GM18907 (cell line): ENCODE data around the gene MGAT1.
A peak's percentile ranks its signal among the peaks of the same experiment; 100 is the strongest.
"Not testable (repeated sequence)": the region's sequence is repeated elsewhere in the genome, so short reads cannot be mapped to it uniquely, and the experiment has no call there.

Experiments used
- ATAC-seq: cut with Tn5 transposase; IDR thresholded peaks from one replicate; pipeline ENCODE4 v1.9.1; 2021; ENCODE audit warnings: mild to moderate bottlenecking, moderate library complexity; ENCODE audit not compliant: unreplicated experiment

The MGAT1 gene

DNA sequence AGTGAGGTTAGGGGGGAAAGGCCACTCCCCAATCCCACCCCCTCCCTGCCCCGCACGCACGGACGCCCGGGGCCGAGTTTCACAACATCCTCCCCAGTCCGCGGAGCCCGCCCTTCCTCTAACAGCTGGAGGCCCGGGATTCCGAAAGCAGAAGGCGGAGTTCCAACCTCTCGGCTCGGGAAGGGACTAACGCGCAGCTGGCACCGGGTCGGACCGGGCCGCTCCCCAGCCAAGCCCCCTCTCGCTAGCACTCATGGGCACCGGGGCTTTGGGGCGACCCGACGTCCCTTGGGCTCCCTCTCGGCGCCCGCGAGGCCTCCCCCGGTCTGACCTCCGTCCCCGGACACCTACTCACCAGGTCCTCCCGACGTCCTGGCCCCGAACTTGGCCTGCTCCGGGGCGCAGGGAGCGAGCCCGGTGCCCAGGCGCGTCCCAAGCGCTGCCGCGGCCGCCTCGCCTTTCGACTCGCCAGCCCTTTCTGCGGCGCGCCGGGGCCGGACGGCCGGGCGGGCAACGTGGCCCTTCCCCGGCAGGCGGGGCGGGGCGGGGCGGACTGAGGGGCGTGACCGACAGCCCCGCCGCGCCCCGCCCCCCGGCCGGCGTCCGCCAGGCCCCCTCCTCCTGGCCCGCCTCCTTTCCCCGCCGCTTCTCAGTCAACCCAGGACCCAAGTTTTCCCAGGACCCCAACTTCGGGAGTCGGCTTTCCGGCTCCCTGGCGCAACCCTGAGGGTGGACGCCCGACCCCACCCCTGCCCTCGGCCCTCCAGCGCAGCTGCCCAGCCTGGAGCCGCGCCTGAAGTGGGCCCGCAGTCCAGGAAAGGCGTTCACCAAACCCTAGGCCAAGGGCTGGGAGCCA is at the start of gene MGAT1:
Gene MGAT1, minus strand, starts transcription at position 482 of the 856 bp plus-strand sequence. CDS start 9,835 bp downstream, outside the sequence.
- ATAC-seq: peak; percentile 41

DNA sequence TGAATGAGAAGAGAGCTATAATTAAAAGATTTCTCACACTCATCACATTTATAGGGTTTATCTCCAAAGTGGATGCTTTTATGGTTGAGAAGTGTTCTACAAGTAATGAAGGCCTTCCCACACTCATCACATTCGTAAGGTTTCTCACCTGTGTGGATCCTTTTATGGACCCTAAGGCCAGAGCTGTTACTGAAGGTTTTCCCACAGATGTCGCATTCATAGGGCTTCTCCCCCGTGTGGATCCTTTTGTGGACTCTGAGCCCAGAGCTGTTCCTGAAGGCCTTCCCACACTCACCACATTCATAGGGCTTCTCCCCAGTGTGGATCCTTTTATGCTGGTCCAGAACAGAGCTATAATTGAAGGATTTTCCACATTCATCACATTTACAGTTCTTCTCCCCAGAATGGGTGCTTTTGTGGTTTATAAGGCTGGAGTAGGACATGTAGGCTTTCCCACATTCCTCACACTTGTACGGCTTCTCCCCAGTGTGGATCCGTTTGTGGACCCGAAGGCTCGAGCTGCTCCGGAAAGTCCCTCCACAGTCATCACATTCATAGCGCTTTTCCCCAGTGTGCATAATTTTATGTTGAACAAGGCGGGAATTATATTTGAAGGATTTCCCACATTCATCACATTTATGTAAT is 48.0 kb upstream of the MGAT1 start:
- ATAC-seq: no peak

DNA sequence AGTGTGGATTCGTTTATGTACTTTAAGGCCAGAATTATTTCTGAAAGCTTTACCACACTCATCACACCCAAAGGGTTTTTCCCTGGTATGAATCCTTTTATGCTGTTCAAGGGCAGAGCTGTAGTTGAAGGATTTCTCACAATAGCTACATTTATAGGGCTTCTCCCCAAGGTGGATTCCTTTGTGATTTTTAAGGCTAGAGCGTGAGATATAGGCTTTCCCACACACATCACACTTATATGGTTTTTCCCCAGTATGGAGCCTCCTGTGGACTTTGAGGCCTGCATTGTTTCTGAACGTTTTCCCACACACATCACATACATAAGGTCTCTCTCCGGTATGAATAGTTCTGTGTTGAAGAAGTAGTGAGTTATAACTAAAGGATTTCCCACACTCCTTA is 47.2 kb upstream of the MGAT1 start:
- no peak for ATAC-seq

DNA sequence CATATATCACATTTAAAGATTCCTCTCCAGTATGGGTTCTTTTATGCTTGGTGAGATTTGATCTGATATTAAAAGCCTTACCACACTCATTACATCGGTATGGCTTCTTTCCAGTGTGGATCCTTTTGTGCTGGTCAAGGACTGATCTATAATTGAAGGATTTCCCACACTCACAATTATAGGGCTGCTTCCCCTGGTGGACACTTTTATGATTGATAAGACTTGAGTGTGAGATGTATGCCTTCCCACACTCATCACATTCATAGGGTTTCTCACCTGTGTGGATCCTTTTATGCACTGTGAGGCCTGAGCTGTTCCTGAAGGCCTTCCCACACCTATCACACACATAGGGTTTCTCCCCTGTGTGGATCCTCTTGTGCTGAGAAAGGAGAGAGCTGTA is 46.3 kb upstream of the MGAT1 start:
- no peak for ATAC-seq

DNA sequence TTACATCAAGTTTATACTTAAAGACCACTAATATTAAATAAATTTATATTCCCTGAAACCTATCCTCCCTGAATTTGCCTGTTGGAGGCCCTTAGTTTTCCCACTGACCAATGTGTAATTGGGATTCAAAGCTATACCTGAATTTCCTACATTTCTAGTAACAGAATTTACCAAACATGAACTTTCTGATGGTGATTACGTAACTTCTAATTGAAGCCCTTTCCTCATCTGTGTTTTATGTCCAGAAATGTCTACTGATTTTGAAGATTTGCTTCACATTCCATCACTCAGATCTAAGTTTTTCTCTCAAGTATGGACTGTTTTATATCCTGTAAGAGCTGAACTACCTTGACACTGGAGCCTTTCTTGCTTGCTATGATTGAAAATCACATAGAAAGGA is 45.7 kb upstream of the MGAT1 start:
- ATAC-seq: no peak

DNA sequence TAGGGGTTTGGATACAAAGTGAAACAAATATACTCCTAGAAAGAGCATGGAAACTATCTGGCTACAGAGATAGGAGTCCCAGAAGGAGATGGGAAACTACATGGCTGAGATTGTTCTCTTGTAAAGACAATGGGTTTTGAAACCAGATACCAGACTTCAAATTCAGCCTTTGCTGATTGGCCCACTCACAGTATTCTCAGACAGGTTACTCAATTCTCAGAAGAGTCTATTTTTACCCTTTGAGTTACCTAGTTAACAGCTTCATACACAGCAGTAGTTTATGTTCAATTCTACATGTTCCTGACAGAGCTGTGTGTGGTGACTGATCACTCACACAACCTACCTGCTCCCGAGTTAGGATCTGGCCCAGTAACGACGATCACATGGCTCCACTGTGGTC is 44.4 kb upstream of the MGAT1 start:
- ATAC-seq: no peak

DNA sequence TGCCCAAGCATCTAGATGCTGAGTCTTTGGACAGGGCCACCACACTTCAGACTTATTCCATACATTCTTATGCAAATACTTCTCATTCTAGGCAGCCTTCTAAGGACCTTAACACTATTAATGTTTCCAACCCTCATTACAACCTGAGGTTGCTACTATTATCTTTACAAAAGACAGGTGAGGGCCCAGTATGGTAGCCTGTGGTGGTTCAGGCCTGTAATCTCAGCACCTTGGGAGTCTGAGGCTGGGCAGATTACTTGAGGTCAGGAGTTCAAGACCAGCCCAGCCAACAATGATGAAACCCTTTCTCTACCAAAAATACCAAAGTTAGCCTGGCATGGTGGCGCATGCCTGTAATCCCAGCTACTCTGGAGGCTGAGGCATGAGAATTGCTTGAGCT is 42.3 kb upstream of the MGAT1 start:
- ATAC-seq: no peak

DNA sequence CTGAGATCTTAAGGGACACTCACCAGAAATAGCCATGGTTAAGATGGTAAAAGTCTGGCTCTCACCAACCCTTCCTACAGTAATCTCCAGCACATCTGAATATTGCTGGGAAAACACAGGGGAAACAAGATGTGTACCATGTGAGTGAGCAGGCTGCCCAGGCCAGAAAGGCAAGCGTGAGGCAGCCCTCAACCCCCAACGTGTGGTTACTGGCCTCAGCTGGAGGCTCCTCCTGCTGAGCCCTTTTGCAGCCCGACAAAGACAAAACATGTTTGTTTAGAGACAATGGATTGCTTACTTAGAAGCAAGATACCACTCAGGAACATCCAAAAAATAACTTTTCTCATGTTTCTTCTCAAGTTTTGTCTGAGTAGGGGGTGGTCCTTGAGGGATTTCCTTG is 41.8 kb upstream of the MGAT1 start:
- no peak for ATAC-seq

DNA sequence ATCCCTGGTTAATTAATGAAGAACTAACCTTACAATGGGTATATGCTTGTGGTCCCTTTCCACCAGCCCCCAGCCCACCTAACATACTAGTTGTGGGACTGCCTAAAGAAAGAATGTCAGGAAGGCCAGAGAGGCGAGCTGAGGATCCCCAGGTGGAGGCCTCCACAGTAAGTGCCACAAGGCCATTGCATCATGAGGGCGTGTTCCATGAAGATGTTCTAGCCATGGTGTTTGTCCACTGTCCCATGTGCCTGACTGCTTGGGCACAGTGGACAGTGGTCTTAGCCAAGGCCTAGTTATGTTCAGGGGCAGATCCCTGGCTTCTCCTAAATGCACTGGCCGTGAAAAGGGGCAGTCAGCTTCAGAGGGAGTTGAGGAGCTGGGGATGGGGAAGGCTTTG is 37.3 kb upstream of the MGAT1 start:
- ATAC-seq: no peak

DNA sequence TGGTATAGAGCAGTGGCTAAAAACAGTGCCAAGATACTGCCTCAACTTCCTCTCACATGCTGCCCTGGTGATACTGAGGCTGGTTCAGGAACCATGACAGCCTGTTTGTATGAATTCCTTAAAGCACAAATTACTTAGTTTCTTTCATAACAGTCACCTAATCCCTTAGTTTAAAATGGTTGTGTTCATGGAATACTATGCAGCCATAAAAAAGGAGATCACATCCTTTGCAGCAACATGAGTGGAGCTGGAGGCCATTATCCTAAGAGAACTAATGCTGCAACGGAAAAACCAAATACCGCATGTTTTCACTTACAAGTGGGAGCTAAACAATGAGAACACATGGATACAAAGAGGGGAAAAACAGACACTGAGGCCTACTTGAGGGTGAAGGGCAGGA is 36.6 kb upstream of the MGAT1 start:
- no peak for ATAC-seq

DNA sequence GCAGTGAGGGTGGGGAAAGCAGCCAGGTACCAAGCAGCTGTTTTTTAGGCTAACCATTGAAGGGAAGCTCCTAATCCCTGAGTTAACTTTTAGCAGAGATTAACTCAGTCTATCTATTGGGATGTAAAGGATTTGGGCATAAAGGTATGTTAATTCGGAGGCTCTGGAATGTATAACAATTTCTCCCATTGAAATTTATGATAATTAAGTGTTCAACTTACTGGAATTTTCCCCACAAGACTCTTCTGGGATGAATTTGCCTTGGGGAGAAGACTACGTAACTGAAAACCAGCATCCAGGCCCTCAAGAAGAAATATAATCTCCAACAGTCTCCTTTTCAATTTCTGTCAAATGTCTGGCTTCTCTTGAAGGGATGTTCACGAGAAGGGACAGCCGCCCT is 34.9 kb upstream of the MGAT1 start:
- ATAC-seq: no peak

DNA sequence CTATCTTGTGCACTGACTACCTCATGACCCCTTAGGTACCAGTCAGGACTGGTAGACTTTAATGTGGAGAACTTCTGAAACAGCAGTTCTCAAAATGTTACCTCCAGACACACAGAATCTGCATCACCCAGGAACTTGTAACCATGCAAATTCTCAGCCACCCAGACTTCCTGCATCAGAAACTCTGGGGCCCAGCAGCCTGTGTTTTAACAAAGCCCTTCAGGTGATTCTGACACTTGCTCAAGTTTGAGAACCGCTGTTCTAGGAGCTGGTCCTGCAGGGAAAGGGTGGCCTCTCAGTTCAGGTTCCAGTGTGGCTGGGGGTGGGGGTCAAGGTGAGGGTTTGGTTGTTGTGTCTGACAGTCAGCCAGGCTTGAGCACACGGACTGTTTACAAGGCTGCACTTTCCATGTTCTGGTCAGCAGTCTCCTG is 30.0 kb upstream of the MGAT1 start:
- ATAC-seq: peak; percentile 60

DNA sequence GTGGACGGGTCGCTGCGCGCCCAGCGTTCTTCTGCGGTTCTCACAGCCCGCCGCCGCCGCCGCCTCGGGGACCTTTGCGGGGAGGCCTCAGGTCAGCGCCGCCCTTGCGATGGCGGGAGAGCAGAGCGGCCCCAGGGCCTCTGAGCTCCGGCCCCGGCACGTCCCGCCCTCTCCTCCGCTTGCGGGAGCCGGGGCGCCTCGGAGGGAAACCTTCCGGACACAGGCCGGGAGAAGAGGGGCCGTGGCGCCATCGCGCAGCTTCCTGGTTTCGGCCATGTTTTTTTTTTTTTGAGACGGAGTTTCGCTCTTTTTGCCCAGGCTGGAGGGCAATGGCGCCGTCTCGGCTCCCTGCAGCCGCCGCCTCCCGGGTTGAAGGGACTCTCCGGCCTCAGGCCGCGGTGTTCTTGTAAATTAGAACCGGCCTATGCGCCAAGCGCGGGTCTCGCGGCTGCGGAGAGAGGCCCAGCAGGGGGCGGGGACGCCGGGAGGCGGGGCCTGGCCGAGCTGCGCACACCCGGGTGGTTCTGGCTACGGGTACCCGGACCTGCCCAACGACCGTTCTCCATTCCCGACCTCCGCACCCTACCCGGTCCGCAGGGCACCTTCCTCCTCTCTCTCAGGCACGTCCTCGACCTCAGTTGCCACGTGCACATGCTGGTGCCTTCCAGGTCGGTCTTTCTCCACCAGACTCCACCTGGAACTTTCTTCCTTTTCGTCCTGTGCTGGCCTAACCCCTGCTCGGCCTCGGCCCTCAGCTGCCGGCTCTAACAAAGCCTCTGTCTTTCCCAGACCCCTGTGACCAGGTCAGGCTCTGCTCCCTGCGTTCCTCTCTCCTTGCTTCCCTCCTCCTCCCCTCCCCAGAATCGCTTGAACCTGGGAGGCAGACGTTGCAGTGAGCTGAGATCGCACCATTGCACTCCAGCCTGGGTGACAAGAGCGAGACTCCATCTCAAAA is 28.8 kb upstream of the MGAT1 start:
- ATAC-seq: peak; percentile 77

DNA sequence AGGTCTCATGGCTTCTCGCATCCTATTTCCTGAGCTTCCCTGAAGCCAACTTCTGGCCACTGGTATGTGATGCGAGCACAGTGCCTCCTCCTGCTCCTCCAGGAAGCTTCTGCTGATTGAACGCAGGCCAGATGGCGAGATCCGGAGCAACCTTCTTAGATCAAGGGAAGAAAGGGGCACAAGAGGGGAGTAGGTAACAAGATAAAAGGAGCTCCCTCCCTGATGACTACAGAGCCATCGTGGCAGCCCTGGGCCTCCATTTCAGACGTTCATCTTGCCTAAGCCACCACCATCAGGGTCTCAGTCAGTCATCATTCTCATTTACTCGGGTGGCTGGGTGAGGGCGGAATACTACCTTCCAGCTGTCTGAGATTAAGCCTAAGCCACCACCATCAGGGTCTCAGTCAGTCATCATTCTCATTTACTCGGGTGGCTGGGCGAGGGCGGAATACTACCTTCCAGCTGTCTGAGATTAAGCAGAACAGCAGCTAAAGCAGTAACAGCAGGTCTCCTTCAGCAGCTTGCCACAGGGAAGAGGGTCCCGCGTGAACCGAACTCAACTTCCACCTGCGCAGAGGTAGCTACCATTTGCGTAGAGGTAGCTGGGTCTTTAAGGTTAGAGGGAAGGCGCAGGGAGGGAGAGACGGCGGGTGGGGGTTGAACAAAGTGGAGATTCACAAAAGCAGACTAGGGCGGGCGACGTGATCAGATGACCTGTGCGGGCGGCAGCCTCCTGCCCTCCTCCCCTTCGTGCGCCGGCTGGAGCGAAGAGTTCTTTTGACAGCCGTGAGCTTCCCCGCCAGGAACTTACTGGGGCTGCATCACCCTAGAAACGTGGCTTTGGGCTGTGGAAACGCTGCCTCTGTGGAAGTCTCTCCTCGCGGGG is 27.9 kb upstream of the MGAT1 start:
- ATAC-seq: peak; percentile 56

DNA sequence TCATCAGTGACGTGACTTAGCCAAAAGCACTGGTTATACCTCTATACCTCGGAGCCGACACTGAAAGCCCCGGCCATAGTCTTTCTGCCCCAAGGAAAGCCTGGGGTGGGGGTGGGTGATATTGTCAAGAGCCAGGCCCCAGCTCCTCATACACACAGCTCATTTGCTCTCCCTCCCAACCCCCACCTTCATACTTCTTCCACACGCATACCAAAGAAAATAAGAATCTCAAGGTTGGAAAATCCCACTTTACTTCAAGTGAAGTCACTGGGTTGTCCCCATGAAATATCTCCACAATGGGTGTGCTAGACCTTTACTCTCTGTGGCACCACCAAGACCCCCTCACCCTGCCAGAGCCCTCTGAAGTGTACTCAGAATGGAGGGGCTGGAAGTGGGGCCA is 27.1 kb upstream of the MGAT1 start:
- ATAC-seq: no peak

DNA sequence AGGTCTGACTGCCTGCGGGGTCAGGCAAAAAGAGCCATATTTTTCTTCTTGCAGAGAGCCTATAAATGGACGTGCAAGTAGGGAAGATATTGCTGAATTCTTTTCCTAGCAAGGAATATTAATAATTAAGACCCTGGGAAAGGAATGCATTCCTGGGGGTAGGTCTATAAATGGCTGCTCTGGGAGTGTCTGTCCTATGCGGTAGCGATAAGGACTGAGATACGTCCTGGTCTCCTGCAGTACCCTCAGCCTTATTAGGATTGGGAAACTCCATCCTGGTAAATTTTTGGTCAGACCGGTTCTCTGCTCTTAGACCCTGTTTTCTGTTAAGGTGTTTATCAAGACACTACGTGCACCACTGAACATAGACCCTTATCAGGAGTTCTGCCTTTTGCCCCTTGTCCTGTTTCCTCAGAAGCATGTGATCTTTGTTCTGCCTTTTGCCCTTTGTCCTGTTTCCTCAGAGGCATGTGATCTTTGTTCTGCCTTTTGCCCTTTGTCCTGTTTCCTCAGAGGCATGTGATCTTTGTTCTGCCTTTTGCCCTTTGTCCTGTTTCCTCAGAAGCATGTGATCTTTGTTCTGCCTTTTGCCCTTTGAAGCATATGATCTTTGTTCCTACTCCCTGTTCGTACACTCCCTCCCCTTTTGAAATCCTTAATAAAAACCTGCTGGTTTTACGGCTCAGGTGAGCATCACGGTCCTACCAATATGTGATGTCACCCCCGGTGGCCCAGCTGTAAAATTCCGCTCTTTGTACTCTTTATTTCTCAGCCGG is 26.3 kb upstream of the MGAT1 start:
- ATAC-seq: not testable (repeated sequence)

DNA sequence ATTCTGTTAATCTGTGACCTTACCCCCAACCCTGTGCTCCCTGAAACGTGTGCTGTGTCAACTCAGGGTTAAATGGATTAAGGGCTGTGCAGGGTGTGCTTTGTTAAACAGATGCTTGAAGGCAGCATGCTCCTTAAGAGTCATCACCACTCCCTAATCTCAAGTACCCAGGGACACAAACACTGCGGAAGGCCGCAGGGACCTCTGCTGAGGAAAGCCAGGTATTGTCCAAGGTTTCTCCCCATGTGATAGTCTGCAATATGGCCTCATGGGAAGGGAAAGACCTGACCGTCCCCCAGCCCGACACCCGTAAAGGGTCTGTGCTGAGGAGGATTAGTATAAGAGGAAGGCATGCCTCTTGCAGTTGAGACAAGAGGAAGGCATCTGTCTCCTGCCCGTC is 24.8 kb upstream of the MGAT1 start:
- ATAC-seq: not testable (repeated sequence)

DNA sequence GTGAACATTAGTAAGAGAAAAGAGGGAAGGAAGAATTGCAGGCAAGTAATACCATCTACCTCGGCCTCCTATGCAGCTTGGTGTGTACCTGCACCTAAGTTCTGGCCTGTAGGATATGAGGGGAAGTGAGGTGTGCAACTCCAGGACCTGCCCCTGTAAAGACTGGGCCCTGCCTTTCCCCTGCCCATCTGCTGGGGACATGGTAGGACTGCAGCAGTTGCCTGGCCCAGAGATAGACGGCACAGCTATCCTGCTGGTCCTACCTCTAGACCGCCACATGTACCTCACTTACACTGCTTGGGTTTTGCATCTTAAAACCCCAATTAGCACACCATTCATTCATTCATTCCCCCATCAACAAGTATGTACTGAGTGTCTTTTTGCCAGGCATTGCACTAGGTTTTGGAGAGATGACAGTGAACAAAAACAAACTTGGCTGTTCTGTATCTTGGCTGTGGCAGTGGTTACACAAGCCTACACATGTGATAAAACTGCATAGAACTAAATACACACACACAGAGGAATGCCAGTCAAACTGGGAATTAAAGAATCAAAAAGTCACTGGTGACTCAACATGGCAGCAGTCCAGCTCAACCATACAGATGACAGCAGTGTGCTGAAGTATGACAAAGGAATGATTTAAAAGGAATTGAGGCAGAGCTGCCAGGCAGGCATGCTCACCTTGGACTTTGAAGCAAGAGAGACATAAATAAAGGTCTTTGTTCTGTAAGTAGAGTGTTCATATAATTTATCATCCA is 23.3 kb upstream of the MGAT1 start:
- no peak for ATAC-seq
